ACC112 (cell line): ENCODE results near the gene SYAP1.
"Not testable (repeated sequence)": the region's sequence is repeated elsewhere in the genome, so short reads cannot be mapped to it uniquely, and the experiment has no call there.

Source experiments
- H2AFZ ChIP-seq: fragments of 200-600 bp; sonication (generic); one replicate; pipeline ENCODE4 v1.6.0; 2017; ENCODE audit warnings: antibody characterized with exemption, low read length; ENCODE audit not compliant: unreplicated experiment
- H3K27ac ChIP-seq: fragments of 200-600 bp; sonication (generic); 2 replicates; pipeline ENCODE4 v1.5.1; 2014; ENCODE audit warnings: low read depth, mild to moderate bottlenecking, antibody characterized with exemption, low read length, moderate library complexity
- H3K27me3 ChIP-seq: fragments of 200-600 bp; sonication (generic); 2 replicates; pipeline ENCODE4 v1.6.1; 2014; ENCODE audit warnings: mild to moderate bottlenecking, antibody characterized with exemption, low read length, moderate library complexity, mixed read lengths; ENCODE audit not compliant: insufficient read depth
- H3K36me3 ChIP-seq: fragments of 200-600 bp; sonication (generic); 2 replicates; pipeline ENCODE4 v1.6.1; 2016; ENCODE audit warnings: mild to moderate bottlenecking, antibody characterized with exemption, low read length, moderate library complexity, mixed read lengths; ENCODE audit not compliant: insufficient read depth
- H3K4me1 ChIP-seq: fragments of 200-600 bp; sonication (generic); one replicate; pipeline ENCODE4 v1.6.1; 2016; ENCODE audit warnings: low read length, mixed read lengths; ENCODE audit not compliant: insufficient read depth, unreplicated experiment, control insufficient read depth
- H3K4me3 ChIP-seq: fragments of 200-600 bp; sonication (generic); 2 replicates; pipeline ENCODE4 v1.5.1; 2014; ENCODE audit warnings: mild to moderate bottlenecking, low read depth, low read length
- H3K79me2 ChIP-seq: fragments of 200-600 bp; sonication (generic); one replicate; pipeline ENCODE4 v1.6.0; 2016; ENCODE audit warnings: low read length; ENCODE audit not compliant: control insufficient read depth, unreplicated experiment, insufficient read depth

Gene SYAP1

DNA sequence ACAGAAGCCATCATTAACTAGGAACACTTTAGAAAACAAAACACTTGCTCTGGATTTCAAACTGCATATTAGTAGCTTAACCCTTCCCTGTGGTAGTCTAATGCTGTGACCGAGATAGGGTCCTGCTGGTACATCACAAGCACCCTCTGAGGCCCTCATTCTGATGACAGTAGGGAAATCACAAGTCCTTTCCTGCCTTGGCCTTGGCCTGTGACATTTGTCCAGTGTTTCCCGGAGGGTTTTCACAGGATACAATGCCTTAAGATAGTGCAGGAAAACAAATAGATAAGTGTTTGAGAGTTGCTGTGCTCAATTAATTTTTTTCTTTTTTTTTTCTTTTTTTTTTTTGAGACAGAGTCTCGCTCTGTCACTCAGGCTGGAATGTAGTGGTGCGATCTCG lies 29.0 kb downstream of the SYAP1 start:
- no peak overlapping the region for H2AFZ ChIP-seq
- no peaks in the 10 kb centered on the region for H3K27me3 ChIP-seq
- H3K4me3 ChIP-seq: no peak overlapping the region
- peaks cover 7% of the 10 kb centered on the region for H3K4me1 ChIP-seq
- H3K36me3 ChIP-seq: peaks cover 10% of the 10 kb centered on the region; the same call in 1 of the 2 replicates
- H3K79me2 ChIP-seq: no peaks in the 10 kb centered on the region
- H3K27ac ChIP-seq: no peak overlapping the region

- Histone ChIP-seq H3K4me3 (no peak overlapping the region), H3K79me2 (no peaks in the 10 kb centered on the region), H2AFZ (no peak overlapping the region), H3K4me1 (no peaks in the 10 kb centered on the region), H3K27ac (no peak overlapping the region), H3K36me3 (peaks cover 10% of the 10 kb centered on the region; the same call in 1 of the 2 replicates), H3K27me3 (no peaks in the 10 kb centered on the region)
These were observed 30.7 kb downstream of the SYAP1 start for GRCh38 chrX:16750136-16750535.

- H3K27ac ChIP-seq: no peak overlapping the region
- H3K79me2 ChIP-seq: no peaks in the 10 kb centered on the region
- H3K4me3 ChIP-seq: no peak overlapping the region
- no peak overlapping the region for H2AFZ ChIP-seq
- no peaks in the 10 kb centered on the region for H3K4me1 ChIP-seq
- no peaks in the 10 kb centered on the region for H3K36me3 ChIP-seq
- H3K27me3 ChIP-seq: no peaks in the 10 kb centered on the region
These were observed 34.6 kb downstream of the SYAP1 start for GRCh38 chrX:16754019-16754418.

DNA sequence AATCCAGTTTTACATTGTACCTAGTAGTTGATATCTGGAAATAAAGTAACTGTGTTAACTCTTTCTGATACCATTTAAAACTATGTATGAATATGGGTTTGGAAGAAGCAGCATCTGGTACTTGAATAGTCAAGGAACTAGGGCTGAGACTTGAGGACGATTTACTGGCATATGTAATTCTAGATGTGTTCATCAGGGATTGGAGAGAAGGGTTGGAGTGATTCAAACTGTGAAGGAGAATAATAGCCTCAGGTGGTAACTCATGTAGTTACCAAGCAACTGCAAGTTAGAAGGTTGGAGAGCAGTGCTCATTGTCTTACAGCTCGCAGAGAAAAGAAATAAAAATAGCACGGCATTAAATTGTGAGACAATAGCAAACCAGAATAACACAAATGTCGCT lies 37.3 kb downstream of the SYAP1 start:
- peaks cover 4% of the 10 kb centered on the region; the same call in 1 of the 2 replicates for H3K36me3 ChIP-seq
- H3K79me2 ChIP-seq: no peaks in the 10 kb centered on the region
- H3K27ac ChIP-seq: no peak overlapping the region
- no peaks in the 10 kb centered on the region for H3K27me3 ChIP-seq
- no peak overlapping the region for H2AFZ ChIP-seq
- H3K4me3 ChIP-seq: no peak overlapping the region
- H3K4me1 ChIP-seq: no peaks in the 10 kb centered on the region

DNA sequence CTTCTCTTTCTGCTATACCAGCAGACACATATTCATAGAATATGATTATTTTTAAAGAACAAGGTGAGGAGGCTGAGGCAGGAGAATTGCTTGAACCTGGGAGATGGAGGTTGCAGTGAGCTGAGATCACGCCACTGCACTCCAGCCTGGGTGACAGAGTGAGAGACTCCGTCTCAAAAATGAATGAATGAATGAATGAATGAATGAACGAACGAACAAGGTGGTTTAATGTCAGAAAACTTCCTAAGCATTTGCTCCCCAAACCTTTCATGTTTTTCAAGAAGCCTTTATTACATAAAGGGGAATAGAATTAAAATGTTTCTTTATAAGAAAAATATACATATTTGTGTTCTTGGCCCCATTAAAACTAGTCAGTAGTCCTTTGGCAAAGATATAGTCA lies 42.1 kb downstream of the SYAP1 start:
- H3K27me3 ChIP-seq, H3K4me1 ChIP-seq, H3K36me3 ChIP-seq, H2AFZ ChIP-seq, H3K79me2 ChIP-seq, H3K27ac ChIP-seq, H3K4me3 ChIP-seq: not testable (repeated sequence)

GRCh38 chrX:16762579-16762978 lies 43.2 kb downstream of the SYAP1 start:
- H3K79me2 ChIP-seq: no peaks in the 10 kb centered on the region
- H2AFZ ChIP-seq: no peak overlapping the region
- no peak overlapping the region for H3K4me3 ChIP-seq
- H3K27me3 ChIP-seq: no peaks in the 10 kb centered on the region
- no peak overlapping the region for H3K27ac ChIP-seq
- peaks cover 4% of the 10 kb centered on the region; the same call in 1 of the 2 replicates for H3K36me3 ChIP-seq
- H3K4me1 ChIP-seq: no peaks in the 10 kb centered on the region

GRCh38 chrX:16765594-16765993 lies 46.2 kb downstream of the SYAP1 start:
- Histone ChIP-seq H3K4me1 (no peaks in the 10 kb centered on the region), H3K4me3 (no peak overlapping the region), H3K79me2 (no peaks in the 10 kb centered on the region), H3K27me3 (no peaks in the 10 kb centered on the region), H2AFZ (no peak overlapping the region), H3K27ac (no peak overlapping the region), H3K36me3 (peaks cover under 1% of the 10 kb centered on the region; the same call in 1 of the 2 replicates)

DNA sequence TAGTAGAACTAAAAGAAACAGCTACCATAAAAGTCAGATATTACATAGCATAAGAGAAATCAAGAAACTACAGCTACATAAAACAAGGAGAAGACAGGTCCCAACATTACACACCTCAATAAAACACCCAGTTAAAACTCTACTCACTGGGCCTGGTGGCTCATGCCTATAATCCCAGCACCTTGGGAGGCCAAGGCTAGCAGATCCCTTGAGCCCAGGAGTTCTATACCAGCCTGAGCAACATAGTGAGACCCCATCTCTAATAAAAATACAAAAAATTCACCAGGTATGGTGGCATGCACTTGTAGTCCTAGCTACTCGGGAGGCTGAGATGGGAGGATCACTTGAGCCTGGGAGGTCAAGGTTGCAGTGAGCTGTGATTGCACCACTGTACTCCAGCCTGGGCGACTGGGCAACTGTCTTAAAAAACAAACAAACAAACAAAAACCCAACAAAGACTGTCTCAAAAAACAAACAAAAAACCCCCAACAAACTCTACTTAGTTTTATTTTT lies 51.6 kb downstream of the SYAP1 start:
- Histone ChIP-seq H2AFZ (no peak overlapping the region), H3K36me3 (no peaks in the 10 kb centered on the region), H3K27ac (no peak overlapping the region), H3K79me2 (no peaks in the 10 kb centered on the region), H3K4me3 (no peak overlapping the region), H3K4me1 (no peaks in the 10 kb centered on the region), H3K27me3 (no peaks in the 10 kb centered on the region)

DNA sequence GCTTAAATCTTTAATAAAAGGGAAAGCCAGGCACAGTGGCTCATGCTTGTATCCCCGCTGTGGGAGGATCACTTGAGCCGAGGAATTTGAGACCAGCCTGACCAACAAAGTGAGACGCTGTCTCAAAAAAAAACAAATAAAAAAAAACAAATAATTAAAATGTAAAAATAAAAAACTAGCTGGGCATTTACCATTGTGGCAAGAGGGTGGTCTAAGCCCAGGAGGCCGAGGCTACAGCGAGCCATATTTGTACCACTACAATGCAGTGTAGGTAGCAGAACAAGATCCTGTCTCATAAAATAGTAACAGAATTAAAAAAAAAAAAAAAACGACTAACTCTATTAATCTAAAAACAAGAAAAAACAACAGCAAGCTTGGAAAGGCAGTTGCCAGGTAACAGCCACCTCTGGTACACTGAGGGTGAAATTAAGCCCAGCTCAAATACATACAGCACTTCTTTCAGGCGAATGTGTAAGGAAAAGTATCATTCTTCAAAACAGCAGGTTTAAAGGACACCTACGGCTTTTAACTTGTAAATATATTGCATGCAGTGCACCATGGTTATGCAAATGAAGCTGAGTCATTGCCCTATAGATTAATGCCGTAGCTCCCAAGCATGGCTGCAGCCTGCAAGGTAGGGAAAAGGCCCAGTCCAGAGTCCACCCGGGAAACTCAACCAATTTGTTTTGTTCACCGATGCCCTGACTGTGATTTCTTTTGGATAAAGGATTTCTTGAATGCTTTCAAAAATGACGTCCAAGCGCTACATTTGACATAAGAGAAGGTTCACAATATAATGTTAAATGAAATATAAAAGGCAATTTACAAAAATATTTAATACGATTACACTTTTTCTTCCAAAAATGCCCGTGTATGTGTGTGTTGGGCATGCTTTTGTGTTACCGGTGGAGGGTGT lies 52.3 kb downstream of the SYAP1 start:
- no peaks in the 10 kb centered on the region for H3K27me3 ChIP-seq
- no peaks in the 10 kb centered on the region for H3K79me2 ChIP-seq
- H3K4me1 ChIP-seq: no peaks in the 10 kb centered on the region
- H3K36me3 ChIP-seq: no peaks in the 10 kb centered on the region
- H3K4me3 ChIP-seq: no peak overlapping the region
- H3K27ac ChIP-seq: peak overlapping the region; percentile 93
- H2AFZ ChIP-seq: peak overlapping the region; percentile 84

- H2AFZ ChIP-seq: peak overlapping the region; percentile 84
- H3K4me1 ChIP-seq: no peaks in the 10 kb centered on the region
- H3K27me3 ChIP-seq: no peaks in the 10 kb centered on the region
- no peaks in the 10 kb centered on the region for H3K79me2 ChIP-seq
- no peak overlapping the region for H3K27ac ChIP-seq
- no peak overlapping the region for H3K4me3 ChIP-seq
- H3K36me3 ChIP-seq: no peaks in the 10 kb centered on the region
These were observed 53.0 kb downstream of the SYAP1 start for GRCh38 chrX:16772460-16772859.

- no peaks in the 10 kb centered on the region for H3K79me2 ChIP-seq
- H3K27me3 ChIP-seq: no peaks in the 10 kb centered on the region
- no peaks in the 10 kb centered on the region for H3K36me3 ChIP-seq
- H3K27ac ChIP-seq: no peak overlapping the region
- no peak overlapping the region for H2AFZ ChIP-seq
- H3K4me3 ChIP-seq: no peak overlapping the region
- no peaks in the 10 kb centered on the region for H3K4me1 ChIP-seq
These were observed 55.3 kb downstream of the SYAP1 start for GRCh38 chrX:16774746-16775145.
